Osteoblast (primary cell): ENCODE data around the gene CUTA. TPM values are rescaled to one million over a fixed set of nuclear protein-coding genes. Genes with fewer than 3 reads are reported as not detected.
A peak's percentile ranks its signal among the peaks of the same experiment; 100 is the strongest.

Source experiments
- DNase-seq: peaks from one replicate; pipeline ENCODE4 v3.0.0; 2011; ENCODE audit warnings: low spot score, mixed read lengths; ENCODE audit not compliant: insufficient read length; ENCODE audit errors: missing footprints
- H2AFZ ChIP-seq: 2 replicates; pipeline ENCODE4 v1.6.0; 2011; ENCODE audit warnings: mild to moderate bottlenecking, low read length
- H3K27ac ChIP-seq: 2 replicates; pipeline ENCODE4 v1.5.1; 2011; ENCODE audit warnings: mild to moderate bottlenecking, low read depth, low read length, moderate library complexity
- H3K27me3 ChIP-seq: 2 replicates; pipeline ENCODE4 v1.6.0; 2012; ENCODE audit warnings: mild to moderate bottlenecking, control low read depth, inconsistent platforms, low read length, moderate library complexity; ENCODE audit not compliant: insufficient read depth
- H3K36me3 ChIP-seq: 2 replicates; pipeline ENCODE4 v1.5.1; 2011; ENCODE audit warnings: mild to moderate bottlenecking, low read length, control low read depth, moderate library complexity; ENCODE audit not compliant: insufficient read depth
- H3K4me1 ChIP-seq: 2 replicates; pipeline ENCODE4 v1.5.1; 2011; ENCODE audit warnings: mild to moderate bottlenecking, low read length, control low read depth, moderate library complexity; ENCODE audit not compliant: insufficient read depth
- H3K4me2 ChIP-seq: 2 replicates; pipeline ENCODE4 v1.6.0; 2011; ENCODE audit warnings: mild to moderate bottlenecking, low read length; ENCODE audit not compliant: insufficient read depth
- H3K4me3 ChIP-seq: fragments of 200-600 bp; sonication (generic); 3 replicates; pipeline ENCODE4 v1.5.1; 2012; ENCODE audit warnings: mild to moderate bottlenecking, low read length, inconsistent platforms; ENCODE audit not compliant: insufficient read depth
- H3K79me2 ChIP-seq: 2 replicates; pipeline ENCODE4 v1.6.0; 2012; ENCODE audit warnings: mild to moderate bottlenecking, low read length, control low read depth, inconsistent platforms; ENCODE audit not compliant: insufficient read depth
- H3K9me3 ChIP-seq: 2 replicates; pipeline ENCODE4 v1.5.1; 2011; ENCODE audit warnings: low read depth, low read length, control low read depth
- H4K20me1 ChIP-seq: 2 replicates; pipeline ENCODE4 v1.6.0; 2012; ENCODE audit warnings: mild to moderate bottlenecking, low read length, control low read depth; ENCODE audit not compliant: insufficient read depth
- total RNA-seq: library from RNA; depleted of rRNA; stranded (reverse); fragments of >200 nt; gene quantifications from 2 replicates; pipeline ENCODE4 v1.2.3, GENCODE V29; 2012
- TF ChIP-seq, protein P1 (sequence below): IDR thresholded peaks from 2 replicates; pipeline ENCODE4 v1.5.1; 2011; ENCODE audit warnings: mild to moderate bottlenecking, low read depth, low read length, moderate library complexity; ENCODE audit errors: extremely low read depth

The CUTA gene
- total RNA-seq, 1 donor, result 122 TPM

DNA sequence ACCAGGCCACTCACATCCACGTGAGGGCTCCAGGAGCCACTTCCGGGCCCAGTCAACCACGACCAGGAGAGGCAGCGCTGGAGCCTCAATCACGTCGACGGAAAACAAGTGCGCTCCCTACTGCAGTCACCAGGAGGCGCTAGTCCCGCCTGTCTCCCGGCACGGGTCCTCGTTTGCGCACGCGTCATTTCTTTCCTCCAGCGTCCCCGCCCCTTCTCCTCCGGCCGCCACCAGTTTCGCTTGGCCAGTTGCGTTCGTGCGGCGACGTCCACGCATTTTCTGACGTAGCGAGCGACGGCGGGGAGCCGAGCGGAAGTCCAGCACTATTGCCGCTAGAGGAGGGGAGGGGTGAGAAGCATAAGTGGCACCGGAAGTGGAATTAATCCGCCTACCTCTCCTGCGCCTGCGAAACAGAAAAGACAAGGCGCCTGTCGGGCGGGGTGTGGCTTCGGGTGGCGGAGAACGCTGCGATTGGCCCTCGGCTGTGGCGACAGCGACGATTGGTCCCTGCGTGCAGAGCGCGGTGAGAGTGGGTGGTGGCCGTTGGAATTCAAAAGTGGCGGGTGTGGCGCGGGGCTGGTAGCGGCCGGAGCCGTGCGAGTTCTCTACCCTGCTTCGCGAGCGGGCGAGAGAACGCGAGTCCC is 26.5 kb downstream of the CUTA start, which contains the start of gene KIFC1:
TSS of gene KIFC1 (plus strand) at position 546 of the 644 bp plus-strand sequence. CDS start 163 bp downstream, outside the sequence.
- DNase-seq, result peak; percentile 99

DNA sequence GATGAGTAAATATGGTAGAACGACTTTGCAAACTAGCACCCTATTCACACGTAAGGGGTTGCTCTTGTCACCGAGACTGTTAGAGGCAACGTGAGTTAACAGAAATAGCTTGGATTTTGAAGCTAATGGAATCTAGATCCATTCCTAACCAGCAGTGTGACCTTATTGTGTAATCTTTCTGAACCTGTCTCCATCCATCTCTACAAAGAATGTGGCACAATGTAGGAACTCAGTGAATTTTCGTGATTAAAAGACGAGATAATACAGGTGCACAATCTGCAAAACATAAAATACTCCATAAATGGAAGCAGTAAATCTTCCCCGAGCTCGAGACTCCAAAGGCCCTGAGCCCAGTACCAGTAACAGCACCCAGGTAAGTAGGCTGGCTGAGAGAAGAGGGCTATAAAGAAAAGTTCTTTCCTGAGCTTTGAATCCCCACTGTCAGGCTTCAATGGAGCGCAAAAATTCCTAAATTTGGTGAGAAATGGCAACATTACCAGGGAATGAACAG is 27.1 kb downstream of the CUTA start:
- DNase-seq, result no peak

More for the DNA sequence above, 26.5 kb downstream of the CUTA start, which contains the start of gene KIFC1:
- Histone ChIP-seq H3K27me3 (no peaks in the 10 kb centered on the region), H3K79me2 (peaks cover 44% of the 10 kb centered on the region), H2AFZ (peak within 1 kb of the TSS; percentile 95), H4K20me1 (no peaks in the 10 kb centered on the region), H3K4me3 (peak within 1 kb of the TSS; percentile 92), H3K27ac (peak within 1 kb of the TSS; percentile 88), H3K36me3 (no peaks in the 10 kb centered on the region), H3K4me2 (peak within 1 kb of the TSS; percentile 85), H3K9me3 (no peaks in the 10 kb centered on the region), H3K4me1 (peaks cover 27% of the 10 kb centered on the region)
- TF ChIP-seq, protein P1, sequence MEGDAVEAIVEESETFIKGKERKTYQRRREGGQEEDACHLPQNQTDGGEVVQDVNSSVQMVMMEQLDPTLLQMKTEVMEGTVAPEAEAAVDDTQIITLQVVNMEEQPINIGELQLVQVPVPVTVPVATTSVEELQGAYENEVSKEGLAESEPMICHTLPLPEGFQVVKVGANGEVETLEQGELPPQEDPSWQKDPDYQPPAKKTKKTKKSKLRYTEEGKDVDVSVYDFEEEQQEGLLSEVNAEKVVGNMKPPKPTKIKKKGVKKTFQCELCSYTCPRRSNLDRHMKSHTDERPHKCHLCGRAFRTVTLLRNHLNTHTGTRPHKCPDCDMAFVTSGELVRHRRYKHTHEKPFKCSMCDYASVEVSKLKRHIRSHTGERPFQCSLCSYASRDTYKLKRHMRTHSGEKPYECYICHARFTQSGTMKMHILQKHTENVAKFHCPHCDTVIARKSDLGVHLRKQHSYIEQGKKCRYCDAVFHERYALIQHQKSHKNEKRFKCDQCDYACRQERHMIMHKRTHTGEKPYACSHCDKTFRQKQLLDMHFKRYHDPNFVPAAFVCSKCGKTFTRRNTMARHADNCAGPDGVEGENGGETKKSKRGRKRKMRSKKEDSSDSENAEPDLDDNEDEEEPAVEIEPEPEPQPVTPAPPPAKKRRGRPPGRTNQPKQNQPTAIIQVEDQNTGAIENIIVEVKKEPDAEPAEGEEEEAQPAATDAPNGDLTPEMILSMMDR, result peak; percentile 98

GRCh38 chr6:33390173-33390572 is 27.7 kb downstream of the CUTA start:
- Histone ChIP-seq H3K4me3 (no peak overlapping the region), H3K4me1 (peaks cover 25% of the 10 kb centered on the region), H3K27ac (no peak overlapping the region), H3K79me2 (peaks cover 31% of the 10 kb centered on the region), H3K9me3 (no peaks in the 10 kb centered on the region), H3K27me3 (no peaks in the 10 kb centered on the region), H2AFZ (no peak overlapping the region), H3K4me2 (no peak overlapping the region), H3K36me3 (no peaks in the 10 kb centered on the region), H4K20me1 (no peaks in the 10 kb centered on the region)
- TF ChIP-seq, protein P1, result no peak
- no peak for DNase-seq

More for the DNA sequence above, 27.1 kb downstream of the CUTA start:
- H3K27ac ChIP-seq, result peak overlapping the region; percentile 88
- H3K4me2 ChIP-seq, result peak overlapping the region; percentile 63
- peaks cover 27% of the 10 kb centered on the region for H3K4me1 ChIP-seq
- H3K4me3 ChIP-seq, result peak overlapping the region; percentile 31
- H4K20me1 ChIP-seq, result no peaks in the 10 kb centered on the region
- peak overlapping the region; percentile 92 for H2AFZ ChIP-seq
- H3K27me3 ChIP-seq, result no peaks in the 10 kb centered on the region
- H3K36me3 ChIP-seq, result no peaks in the 10 kb centered on the region
- H3K9me3 ChIP-seq, result no peaks in the 10 kb centered on the region
- peaks cover 38% of the 10 kb centered on the region for H3K79me2 ChIP-seq
- TF ChIP-seq, protein P1, result no peak

GRCh38 chr6:33384581-33385020 is 33.3 kb downstream of the CUTA start:
- no peak overlapping the region for H3K27ac ChIP-seq
- H3K27me3 ChIP-seq, result no peaks in the 10 kb centered on the region
- DNase-seq, result peak; percentile 96
- no peaks in the 10 kb centered on the region for H3K36me3 ChIP-seq
- H3K4me2 ChIP-seq, result no peak overlapping the region
- H3K4me3 ChIP-seq, result no peak overlapping the region
- no peaks in the 10 kb centered on the region for H4K20me1 ChIP-seq
- peak overlapping the region; percentile 76 for H2AFZ ChIP-seq
- H3K4me1 ChIP-seq, result no peaks in the 10 kb centered on the region
- no peaks in the 10 kb centered on the region for H3K9me3 ChIP-seq
- TF ChIP-seq, protein P1, result peak; percentile 67
- H3K79me2 ChIP-seq, result no peaks in the 10 kb centered on the region
